Nephron (organoid): ENCODE data around the gene DACH2.

Experiments
- H3K27ac Mint-ChIP-seq, 3 experiments: 2 replicates each; pipeline ENCODE4 v1.8.0; 2020; ENCODE audit warnings: mixed read lengths in 3 of 3, mild to moderate bottlenecking in 2 of 3, moderate library complexity in 1 of 3
- H3K27me3 Mint-ChIP-seq: 2 replicates; pipeline ENCODE4 v1.8.0; 2021; ENCODE audit warnings: low read depth, mild to moderate bottlenecking, moderate library complexity, mixed read lengths
- H3K36me3 Mint-ChIP-seq: 2 replicates; pipeline ENCODE4 v1.8.0; 2020; ENCODE audit warnings: low read depth, mixed read lengths
- H3K4me1 Mint-ChIP-seq: 2 replicates; pipeline ENCODE4 v1.8.0; 2020; ENCODE audit warnings: mixed read lengths
- H3K4me3 Mint-ChIP-seq, 3 experiments: 2 replicates each; pipeline ENCODE4 v1.8.0; 2020; ENCODE audit warnings: mild to moderate bottlenecking in 3 of 3, mixed read lengths in 3 of 3, moderate library complexity in 2 of 3
- H3K9me3 Mint-ChIP-seq: 2 replicates; pipeline ENCODE4 v1.8.0; 2020; ENCODE audit warnings: mixed read lengths
- TF ChIP-seq, protein P1 (sequence below), 3 experiments: fragments of 200-600 bp; sonication (generic); IDR thresholded peaks; one replicate each; pipeline ENCODE4 v1.5.0; 2021; ENCODE audit warnings: antibody characterized with exemption in 3 of 3; ENCODE audit not compliant: unreplicated experiment in 3 of 3

The DACH2 gene

DNA sequence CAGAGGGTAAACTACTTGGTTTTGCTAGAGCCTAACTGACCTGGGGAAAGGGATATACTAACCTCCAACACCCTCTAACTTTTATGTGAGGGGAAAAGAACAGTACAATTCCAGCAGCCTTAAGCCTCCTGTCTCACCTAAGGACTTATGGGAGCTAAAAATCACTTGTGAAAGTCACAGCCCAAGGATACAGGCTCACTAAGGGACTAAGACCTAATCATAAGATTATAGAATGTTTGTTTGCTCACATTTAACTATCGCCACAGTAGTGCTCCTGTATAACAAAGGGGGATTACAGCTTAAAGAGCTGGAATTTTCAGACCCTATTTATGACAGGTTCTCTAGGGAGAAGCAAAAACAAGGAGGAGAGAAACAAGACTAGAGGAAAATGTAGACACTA, 548.7 kb downstream of the DACH2 start:
- H3K36me3 Mint-ChIP-seq: no peaks in the 10 kb centered on the region
- H3K9me3 Mint-ChIP-seq: no peaks in the 10 kb centered on the region
- no peak overlapping the region for H3K4me3 Mint-ChIP-seq
- no peaks in the 10 kb centered on the region for H3K27me3 Mint-ChIP-seq
- no peaks in the 10 kb centered on the region for H3K4me1 Mint-ChIP-seq
- TF ChIP-seq, protein P1, sequence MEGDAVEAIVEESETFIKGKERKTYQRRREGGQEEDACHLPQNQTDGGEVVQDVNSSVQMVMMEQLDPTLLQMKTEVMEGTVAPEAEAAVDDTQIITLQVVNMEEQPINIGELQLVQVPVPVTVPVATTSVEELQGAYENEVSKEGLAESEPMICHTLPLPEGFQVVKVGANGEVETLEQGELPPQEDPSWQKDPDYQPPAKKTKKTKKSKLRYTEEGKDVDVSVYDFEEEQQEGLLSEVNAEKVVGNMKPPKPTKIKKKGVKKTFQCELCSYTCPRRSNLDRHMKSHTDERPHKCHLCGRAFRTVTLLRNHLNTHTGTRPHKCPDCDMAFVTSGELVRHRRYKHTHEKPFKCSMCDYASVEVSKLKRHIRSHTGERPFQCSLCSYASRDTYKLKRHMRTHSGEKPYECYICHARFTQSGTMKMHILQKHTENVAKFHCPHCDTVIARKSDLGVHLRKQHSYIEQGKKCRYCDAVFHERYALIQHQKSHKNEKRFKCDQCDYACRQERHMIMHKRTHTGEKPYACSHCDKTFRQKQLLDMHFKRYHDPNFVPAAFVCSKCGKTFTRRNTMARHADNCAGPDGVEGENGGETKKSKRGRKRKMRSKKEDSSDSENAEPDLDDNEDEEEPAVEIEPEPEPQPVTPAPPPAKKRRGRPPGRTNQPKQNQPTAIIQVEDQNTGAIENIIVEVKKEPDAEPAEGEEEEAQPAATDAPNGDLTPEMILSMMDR (IDR thresholded peaks at IDR 0.05; ENCODE audit: unreplicated experiment in 3 of 3): no peak
- H3K27ac Mint-ChIP-seq: no peak overlapping the region

DNA sequence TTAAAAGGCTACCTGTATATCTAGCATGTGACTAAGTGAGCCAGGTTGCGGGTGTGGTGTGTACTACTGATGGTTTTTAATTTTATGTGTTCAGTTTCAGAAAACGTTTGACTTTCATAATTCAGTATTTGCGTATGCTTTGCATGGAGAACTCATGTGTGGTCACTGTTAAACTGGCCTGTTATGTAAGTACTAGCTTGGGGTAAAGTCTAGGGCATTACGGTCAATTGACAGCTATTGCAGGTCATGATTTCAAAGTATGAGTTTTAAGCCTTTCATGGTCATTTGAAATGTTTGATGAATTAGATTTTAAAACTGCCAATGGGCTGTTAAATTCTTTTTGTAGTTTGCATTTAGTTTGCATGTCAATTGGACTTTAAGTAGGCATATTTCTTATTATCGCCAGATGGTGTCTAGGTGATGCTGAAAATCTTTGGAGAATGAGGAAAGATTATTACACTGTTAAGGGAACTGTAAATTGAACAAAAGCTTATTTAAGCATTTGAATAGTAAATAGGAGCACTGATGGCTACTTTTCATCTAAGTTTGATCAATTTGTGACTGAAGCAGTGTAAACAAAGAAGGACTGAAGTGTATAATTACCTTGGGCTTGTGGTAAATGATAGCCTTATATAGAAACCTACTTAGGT, 563.4 kb downstream of the DACH2 start:
- Mint-ChIP-seq H3K4me1 (no peaks in the 10 kb centered on the region), H3K9me3 (no peaks in the 10 kb centered on the region), H3K36me3 (no peaks in the 10 kb centered on the region), H3K4me3 (no peak overlapping the region), H3K27me3 (no peaks in the 10 kb centered on the region), H3K27ac (no peak overlapping the region)
- TF ChIP-seq, protein P1 (IDR thresholded peaks at IDR 0.05; ENCODE audit: unreplicated experiment in 3 of 3): no peak

DNA sequence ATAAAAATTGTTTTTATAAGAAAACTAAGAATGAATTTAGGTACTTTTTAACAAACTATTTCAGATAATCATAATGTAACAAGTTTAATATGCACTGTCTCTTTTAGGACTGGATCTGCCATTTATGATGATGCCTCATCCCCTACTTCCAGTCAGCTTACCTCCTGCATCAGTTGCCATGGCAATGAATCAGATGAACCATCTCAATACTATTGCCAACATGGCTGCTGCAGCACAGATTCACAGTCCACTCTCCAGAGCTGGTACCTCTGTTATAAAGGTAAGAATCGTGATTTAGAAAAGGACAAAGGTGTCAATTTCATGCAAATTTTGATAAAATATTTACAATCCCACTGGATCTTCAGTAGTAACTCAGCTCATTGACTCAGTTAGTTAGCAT, 566.2 kb downstream of the DACH2 start:
- H3K36me3 Mint-ChIP-seq: peaks cover 9% of the 10 kb centered on the region
- no peaks in the 10 kb centered on the region for H3K27me3 Mint-ChIP-seq
- TF ChIP-seq, protein P1 (IDR thresholded peaks at IDR 0.05; ENCODE audit: unreplicated experiment in 3 of 3): no peak
- H3K9me3 Mint-ChIP-seq: no peaks in the 10 kb centered on the region
- H3K4me1 Mint-ChIP-seq: no peaks in the 10 kb centered on the region
- no peak overlapping the region for H3K4me3 Mint-ChIP-seq
- no peak overlapping the region for H3K27ac Mint-ChIP-seq

DNA sequence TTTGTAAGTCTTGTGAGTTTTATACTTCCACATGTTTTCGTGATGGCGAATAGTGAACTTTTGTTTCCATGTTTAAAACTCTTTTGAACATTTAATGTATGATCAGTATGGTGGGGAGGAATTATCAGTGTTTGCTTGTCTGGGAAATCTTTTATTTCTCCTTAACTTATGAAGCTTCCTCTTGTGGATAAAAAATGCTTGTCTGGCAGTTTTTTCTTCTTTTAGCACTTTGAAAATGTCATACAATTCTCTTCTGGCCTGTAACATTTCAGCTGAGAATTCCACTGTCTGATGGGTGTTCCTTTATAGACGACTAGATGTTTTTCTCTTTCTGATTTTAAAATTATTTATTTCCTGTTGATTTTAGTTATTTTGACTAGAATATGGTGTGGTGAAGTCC, 576.0 kb downstream of the DACH2 start:
- Mint-ChIP-seq H3K4me3 (no peak overlapping the region), H3K4me1 (no peaks in the 10 kb centered on the region), H3K27ac (no peak overlapping the region), H3K36me3 (peaks cover 9% of the 10 kb centered on the region), H3K9me3 (peaks cover 6% of the 10 kb centered on the region), H3K27me3 (no peaks in the 10 kb centered on the region)
- TF ChIP-seq, protein P1 (IDR thresholded peaks at IDR 0.05; ENCODE audit: unreplicated experiment in 3 of 3): no peak

DNA sequence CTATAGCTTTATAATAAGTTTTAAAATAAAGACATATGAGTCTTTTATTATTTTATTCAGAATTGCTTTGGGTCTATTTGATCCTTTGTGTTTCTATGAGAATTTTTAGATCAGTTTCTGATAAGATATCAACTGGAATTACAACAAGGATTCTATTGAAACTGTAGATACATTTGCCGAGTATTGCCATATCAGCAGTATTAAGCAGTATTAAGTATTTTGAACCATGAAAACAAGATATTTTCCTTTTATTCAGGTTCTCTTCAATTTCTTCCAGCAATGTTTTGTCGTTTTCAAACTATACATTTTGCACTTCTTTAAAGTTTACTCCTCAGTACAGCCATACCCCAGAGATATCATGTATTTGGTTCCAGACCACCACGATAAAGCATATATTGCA, 598.8 kb downstream of the DACH2 start:
- H3K9me3 Mint-ChIP-seq: no peaks in the 10 kb centered on the region
- TF ChIP-seq, protein P1 (IDR thresholded peaks at IDR 0.05; ENCODE audit: unreplicated experiment in 3 of 3): no peak
- H3K27ac Mint-ChIP-seq: no peak overlapping the region
- H3K4me1 Mint-ChIP-seq: no peaks in the 10 kb centered on the region
- peaks cover 6% of the 10 kb centered on the region for H3K36me3 Mint-ChIP-seq
- no peak overlapping the region for H3K4me3 Mint-ChIP-seq
- no peaks in the 10 kb centered on the region for H3K27me3 Mint-ChIP-seq

DNA sequence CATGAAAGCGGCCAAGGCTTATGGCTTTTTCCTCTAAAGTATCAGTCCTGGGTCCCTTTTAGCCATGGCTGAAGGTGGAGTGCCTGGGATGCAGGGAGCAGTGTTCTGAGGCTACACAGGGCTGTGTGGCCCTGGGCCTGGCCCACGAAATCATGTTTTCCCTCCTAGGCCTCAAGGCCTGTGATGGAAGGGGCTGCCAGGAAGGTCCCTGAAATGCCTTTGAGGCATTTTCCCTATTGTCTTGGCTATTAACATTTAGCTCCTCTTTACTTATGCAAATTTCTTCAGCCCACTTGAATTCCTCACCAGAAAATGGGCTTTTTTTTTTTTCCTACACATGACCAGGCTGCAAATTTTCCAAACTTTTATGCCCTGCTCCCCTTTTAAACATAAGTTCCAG, 657.0 kb downstream of the DACH2 start:
- Mint-ChIP-seq H3K9me3 (peaks cover 12% of the 10 kb centered on the region), H3K27ac (no peak overlapping the region), H3K27me3 (no peaks in the 10 kb centered on the region), H3K4me3 (no peak overlapping the region), H3K36me3 (peaks cover 7% of the 10 kb centered on the region), H3K4me1 (no peaks in the 10 kb centered on the region)
- TF ChIP-seq, protein P1 (IDR thresholded peaks at IDR 0.05; ENCODE audit: unreplicated experiment in 3 of 3): no peak
